PC-3 (cell line): ENCODE measurements around the gene SF3A1.

Experiments used
- EZH2 ChIP-seq: fragments of 300-600 bp; sonication (generic); IDR thresholded peaks from one replicate; pipeline ENCODE4 v1.6.1; 2017; ENCODE audit warnings: antibody characterized with exemption, mild to moderate bottlenecking, low read length; ENCODE audit not compliant: unreplicated experiment
- TF ChIP-seq, protein P1 (sequence below): fragments of 300-600 bp; sonication (generic); conservative IDR thresholded peaks from 2 replicates; pipeline ENCODE4 v1.5.1; 2017; ENCODE audit warnings: antibody characterized with exemption, low read depth, mild to moderate bottlenecking, low read length

DNA sequence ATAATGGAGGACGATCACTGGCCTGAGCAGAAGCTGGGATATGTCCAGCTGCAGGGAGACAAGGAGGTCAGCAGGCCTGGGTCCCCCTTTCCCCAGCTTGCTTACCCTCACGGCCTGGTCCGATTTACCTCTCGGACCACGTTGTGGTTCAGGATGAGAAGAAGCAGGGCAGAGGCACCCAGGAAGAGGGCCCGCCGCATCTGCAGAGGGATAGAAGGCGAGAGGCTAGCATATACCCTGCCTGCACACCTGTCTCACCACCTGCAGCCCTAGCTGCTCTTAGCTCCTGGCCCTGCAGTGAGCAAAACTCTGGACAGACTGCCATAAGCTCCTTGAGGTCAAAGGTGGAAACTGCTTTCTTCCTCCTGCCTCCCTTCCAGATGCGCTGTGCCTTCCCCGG is 29.2 kb upstream of the SF3A1 start:
- TF ChIP-seq EZH2: no peak
- TF ChIP-seq, protein P1, sequence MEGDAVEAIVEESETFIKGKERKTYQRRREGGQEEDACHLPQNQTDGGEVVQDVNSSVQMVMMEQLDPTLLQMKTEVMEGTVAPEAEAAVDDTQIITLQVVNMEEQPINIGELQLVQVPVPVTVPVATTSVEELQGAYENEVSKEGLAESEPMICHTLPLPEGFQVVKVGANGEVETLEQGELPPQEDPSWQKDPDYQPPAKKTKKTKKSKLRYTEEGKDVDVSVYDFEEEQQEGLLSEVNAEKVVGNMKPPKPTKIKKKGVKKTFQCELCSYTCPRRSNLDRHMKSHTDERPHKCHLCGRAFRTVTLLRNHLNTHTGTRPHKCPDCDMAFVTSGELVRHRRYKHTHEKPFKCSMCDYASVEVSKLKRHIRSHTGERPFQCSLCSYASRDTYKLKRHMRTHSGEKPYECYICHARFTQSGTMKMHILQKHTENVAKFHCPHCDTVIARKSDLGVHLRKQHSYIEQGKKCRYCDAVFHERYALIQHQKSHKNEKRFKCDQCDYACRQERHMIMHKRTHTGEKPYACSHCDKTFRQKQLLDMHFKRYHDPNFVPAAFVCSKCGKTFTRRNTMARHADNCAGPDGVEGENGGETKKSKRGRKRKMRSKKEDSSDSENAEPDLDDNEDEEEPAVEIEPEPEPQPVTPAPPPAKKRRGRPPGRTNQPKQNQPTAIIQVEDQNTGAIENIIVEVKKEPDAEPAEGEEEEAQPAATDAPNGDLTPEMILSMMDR: no peak
